ENCODE data around the gene CSNK2A1.
A peak's percentile ranks its signal among the peaks of the same experiment; 100 is the strongest.

Gene CSNK2A1

DNA sequence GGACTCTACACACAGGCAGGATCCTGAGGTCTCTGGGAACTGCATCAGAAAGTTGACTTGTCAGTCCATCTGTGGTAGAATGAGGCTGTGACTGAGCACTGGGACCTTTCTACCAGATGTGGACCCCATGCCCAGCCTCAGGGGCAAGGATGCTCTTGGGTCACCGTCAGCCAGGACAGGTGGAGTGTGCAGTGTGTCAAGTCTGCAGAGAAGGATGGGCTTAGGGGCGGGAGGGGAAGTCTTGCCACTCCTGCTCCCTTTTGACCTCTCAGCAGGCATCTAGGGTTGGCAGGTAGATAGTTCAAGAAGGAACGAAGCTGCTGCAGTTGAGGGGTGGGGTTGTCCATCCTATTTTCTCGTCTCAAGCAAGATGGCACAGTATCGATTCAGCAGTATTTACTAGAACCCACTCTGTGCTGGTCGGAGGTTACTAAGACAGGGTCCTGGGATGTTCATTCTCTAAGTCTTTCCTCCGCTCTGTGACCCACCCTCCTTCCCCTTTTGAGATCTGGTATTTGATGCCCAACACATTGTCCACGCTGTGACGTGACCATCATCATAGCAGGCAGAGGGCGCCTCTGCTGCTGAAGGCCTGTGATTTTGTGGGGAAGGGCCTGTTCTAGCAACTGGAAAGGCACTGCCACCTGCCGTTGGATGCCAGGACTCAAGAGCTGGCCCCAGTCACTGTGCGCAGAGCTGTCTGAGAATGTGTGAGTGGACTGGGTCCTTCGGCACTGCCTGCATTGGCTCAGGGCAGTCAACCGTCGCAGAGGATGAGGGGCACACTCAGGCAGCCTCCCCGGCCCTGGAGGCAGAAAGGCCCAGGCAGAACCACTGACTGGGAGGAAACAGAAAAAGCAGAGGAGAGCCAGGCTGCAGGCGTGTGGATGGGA, 112.3 kb downstream of the CSNK2A1 start:
- Histone ChIP-seq H3K9me2 (replicated peaks; ENCODE audit: insufficient read depth, low read length) (no peaks in the 10 kb centered on the region), H3K9me3 (replicated peaks; ENCODE audit: insufficient read depth, low read length) (no peaks in the 10 kb centered on the region), H3K79me2 (ENCODE audit: low read length) (no peaks in the 10 kb centered on the region), H3K36me3 (replicated peaks; ENCODE audit: insufficient read depth, low read length) (no peaks in the 10 kb centered on the region), H3K9ac (ENCODE audit: low read length) (no peak overlapping the region), H2AFZ (ENCODE audit: low read length) (no peak overlapping the region), H4K20me1 (ENCODE audit: insufficient read depth, low read length) (no peaks in the 10 kb centered on the region), H3K27me3 (replicated peaks; ENCODE audit: insufficient read depth, low read length) (no peaks in the 10 kb centered on the region), H3F3A (ENCODE audit: insufficient read depth, low read length) (no peaks in the 10 kb centered on the region), H3K27ac (ENCODE audit: low read length) (no peak overlapping the region), H3K4me2 (ENCODE audit: low read depth, low read length) (no peak overlapping the region), H3K4me3 (ENCODE audit: low read length) (no peak overlapping the region), H3K4me1 (ENCODE audit: low read length) (no peaks in the 10 kb centered on the region)
- TF ChIP-seq, protein P1, sequence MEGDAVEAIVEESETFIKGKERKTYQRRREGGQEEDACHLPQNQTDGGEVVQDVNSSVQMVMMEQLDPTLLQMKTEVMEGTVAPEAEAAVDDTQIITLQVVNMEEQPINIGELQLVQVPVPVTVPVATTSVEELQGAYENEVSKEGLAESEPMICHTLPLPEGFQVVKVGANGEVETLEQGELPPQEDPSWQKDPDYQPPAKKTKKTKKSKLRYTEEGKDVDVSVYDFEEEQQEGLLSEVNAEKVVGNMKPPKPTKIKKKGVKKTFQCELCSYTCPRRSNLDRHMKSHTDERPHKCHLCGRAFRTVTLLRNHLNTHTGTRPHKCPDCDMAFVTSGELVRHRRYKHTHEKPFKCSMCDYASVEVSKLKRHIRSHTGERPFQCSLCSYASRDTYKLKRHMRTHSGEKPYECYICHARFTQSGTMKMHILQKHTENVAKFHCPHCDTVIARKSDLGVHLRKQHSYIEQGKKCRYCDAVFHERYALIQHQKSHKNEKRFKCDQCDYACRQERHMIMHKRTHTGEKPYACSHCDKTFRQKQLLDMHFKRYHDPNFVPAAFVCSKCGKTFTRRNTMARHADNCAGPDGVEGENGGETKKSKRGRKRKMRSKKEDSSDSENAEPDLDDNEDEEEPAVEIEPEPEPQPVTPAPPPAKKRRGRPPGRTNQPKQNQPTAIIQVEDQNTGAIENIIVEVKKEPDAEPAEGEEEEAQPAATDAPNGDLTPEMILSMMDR (IDR thresholded peaks at IDR 0.05; ENCODE audit: low read length): peak; percentile 50
- no peak for TF ChIP-seq EZH2phosphoT487 (IDR thresholded peaks at IDR 0.05; ENCODE audit: low read length)
- TF ChIP-seq EZH2 (optimal IDR thresholded peaks at IDR 0.05; ENCODE audit: low read depth, low read length): no peak
- peak; percentile 52 for DNase-seq

DNA sequence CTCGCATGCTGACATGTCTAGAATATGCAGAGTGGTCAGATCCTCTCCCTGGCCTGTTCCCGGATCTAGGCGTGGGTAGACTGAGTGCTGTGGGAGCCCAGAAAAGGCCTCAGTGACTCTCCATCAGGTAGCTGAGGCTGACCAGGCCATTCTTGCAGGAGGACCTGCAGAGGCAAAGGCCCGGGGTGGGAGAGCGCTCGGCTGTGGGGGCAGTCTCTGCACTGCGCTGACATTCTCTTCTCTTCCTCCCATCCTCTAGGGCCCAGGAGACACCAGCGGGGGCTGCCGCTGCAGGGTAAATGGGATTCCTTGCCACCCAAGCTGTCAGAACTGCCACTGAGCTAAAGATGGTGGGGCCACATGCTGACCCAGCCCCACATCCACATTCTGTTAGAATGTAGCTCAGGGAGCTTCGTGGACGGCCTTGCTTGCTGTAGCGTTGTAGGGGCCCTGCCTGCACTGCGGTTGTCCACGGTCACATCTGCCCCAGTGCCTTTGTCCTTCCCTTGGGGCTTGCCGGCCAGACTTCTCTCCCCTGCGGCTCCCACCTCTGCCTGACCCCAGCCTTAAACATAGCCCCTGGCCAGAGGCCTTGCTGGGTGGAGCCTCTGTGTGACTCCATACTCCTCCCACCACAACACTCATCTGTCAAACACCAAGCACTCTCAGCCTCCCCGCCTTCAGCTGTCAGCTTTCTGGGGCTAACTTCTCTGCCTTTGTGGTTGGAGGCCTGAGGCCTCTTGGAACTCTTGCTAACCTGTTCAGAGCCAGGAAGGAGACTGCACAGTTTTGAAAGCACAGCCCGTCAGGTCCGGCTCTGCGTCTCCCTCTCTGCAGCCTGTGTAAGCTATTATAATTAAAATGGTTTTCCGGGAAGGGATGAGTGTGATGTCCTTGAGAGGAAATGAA, 113.2 kb downstream of the CSNK2A1 start:
- Histone ChIP-seq H3K9me3 (replicated peaks; ENCODE audit: insufficient read depth, low read length) (no peaks in the 10 kb centered on the region), H3K27ac (ENCODE audit: low read length) (no peak overlapping the region), H4K20me1 (ENCODE audit: insufficient read depth, low read length) (no peaks in the 10 kb centered on the region), H3K9me2 (replicated peaks; ENCODE audit: insufficient read depth, low read length) (no peaks in the 10 kb centered on the region), H3K79me2 (ENCODE audit: low read length) (no peaks in the 10 kb centered on the region), H3K4me2 (ENCODE audit: low read depth, low read length) (no peak overlapping the region), H3K4me1 (ENCODE audit: low read length) (no peaks in the 10 kb centered on the region), H3K36me3 (replicated peaks; ENCODE audit: insufficient read depth, low read length) (no peaks in the 10 kb centered on the region), H3K9ac (ENCODE audit: low read length) (no peak overlapping the region), H3K4me3 (ENCODE audit: low read length) (no peak overlapping the region), H2AFZ (ENCODE audit: low read length) (no peak overlapping the region), H3F3A (ENCODE audit: insufficient read depth, low read length) (no peaks in the 10 kb centered on the region), H3K27me3 (replicated peaks; ENCODE audit: insufficient read depth, low read length) (no peaks in the 10 kb centered on the region)
- no peak for TF ChIP-seq EZH2phosphoT487 (IDR thresholded peaks at IDR 0.05; ENCODE audit: low read length)
- no peak for TF ChIP-seq EZH2 (optimal IDR thresholded peaks at IDR 0.05; ENCODE audit: low read depth, low read length)
- TF ChIP-seq, protein P1 (IDR thresholded peaks at IDR 0.05; ENCODE audit: low read length): no peak
- no peak for DNase-seq

DNA sequence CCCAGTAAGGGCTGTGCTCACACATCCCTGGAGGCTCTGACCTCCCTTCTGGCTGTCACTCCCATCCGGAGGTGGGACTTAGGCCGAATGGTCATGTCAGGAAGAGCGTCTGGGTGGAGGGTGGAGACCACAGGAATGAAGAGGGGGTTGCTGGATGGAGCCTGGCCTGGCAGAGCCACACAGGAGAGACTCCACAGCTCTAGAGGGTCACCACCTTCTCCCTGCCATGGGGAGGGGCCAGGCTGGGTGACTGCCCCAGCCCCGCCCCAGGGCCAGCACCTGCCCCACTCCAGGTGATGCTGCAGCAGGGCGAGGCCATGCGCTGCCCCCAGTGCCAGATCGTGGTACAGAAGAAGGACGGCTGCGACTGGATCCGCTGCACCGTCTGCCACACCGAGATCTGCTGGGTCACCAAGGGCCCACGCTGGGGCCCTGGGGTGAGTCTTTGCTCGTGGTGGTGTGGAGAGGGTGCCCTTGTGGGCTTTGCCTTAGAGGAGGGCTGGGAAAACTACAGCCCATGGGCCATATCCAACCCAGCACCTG, 114.9 kb downstream of the CSNK2A1 start:
- no peak for DNase-seq
- no peaks in the 10 kb centered on the region for H3F3A ChIP-seq (ENCODE audit: insufficient read depth, low read length)

More for the DNA sequence above, 114.9 kb downstream of the CSNK2A1 start:
- H3K9me3 ChIP-seq (replicated peaks; ENCODE audit: insufficient read depth, low read length): no peaks in the 10 kb centered on the region
- no peaks in the 10 kb centered on the region for H3K9me2 ChIP-seq (replicated peaks; ENCODE audit: insufficient read depth, low read length)
- H3K79me2 ChIP-seq (ENCODE audit: low read length): no peaks in the 10 kb centered on the region
- no peak overlapping the region for H2AFZ ChIP-seq (ENCODE audit: low read length)
- H3K4me1 ChIP-seq (ENCODE audit: low read length): no peaks in the 10 kb centered on the region
- TF ChIP-seq, protein P1 (IDR thresholded peaks at IDR 0.05; ENCODE audit: low read length): no peak
- H4K20me1 ChIP-seq (ENCODE audit: insufficient read depth, low read length): no peaks in the 10 kb centered on the region
- no peaks in the 10 kb centered on the region for H3K27me3 ChIP-seq (replicated peaks; ENCODE audit: insufficient read depth, low read length)
- no peaks in the 10 kb centered on the region for H3K36me3 ChIP-seq (replicated peaks; ENCODE audit: insufficient read depth, low read length)
- no peak overlapping the region for H3K27ac ChIP-seq (ENCODE audit: low read length)
- no peak overlapping the region for H3K9ac ChIP-seq (ENCODE audit: low read length)
- H3K4me2 ChIP-seq (ENCODE audit: low read depth, low read length): no peak overlapping the region
- H3K4me3 ChIP-seq (ENCODE audit: low read length): no peak overlapping the region

All from MM.1S (cell line).